Breast epithelium (tissue), 3 donors: ENCODE results near the gene NCKIPSD.

Experiments used
- CTCF ChIP-seq, 3 donors: fragments of 450-650 bp; IDR thresholded peaks; one replicate each; pipeline ENCODE4 v1.5.1; 2016 to 2017; ENCODE audit warnings: antibody characterized with exemption in 3 of 3, mild to moderate bottlenecking in 3 of 3, moderate library complexity in 3 of 3
- POLR2A ChIP-seq: fragments of 450-650 bp; IDR thresholded peaks from one replicate; pipeline ENCODE4 v1.6.1; 2016; ENCODE audit warnings: antibody characterized with exemption, mild to moderate bottlenecking, moderate library complexity
- POLR2AphosphoS5 ChIP-seq, 3 donors: sonication (generic); formaldehyde crosslinking; IDR thresholded peaks; one replicate each; pipeline ENCODE4 v1.6.1; 2017; ENCODE audit warnings: antibody characterized with exemption in 3 of 3

- no peak for TF ChIP-seq POLR2AphosphoS5 (IDR thresholded peaks at IDR 0.05)
- TF ChIP-seq POLR2A, result no peak
- no peak for TF ChIP-seq CTCF (IDR thresholded peaks at IDR 0.05)
Measured at GRCh38 chr3:48702320-48702920, 16.7 kb upstream of the NCKIPSD start.
